Ascending aorta (tissue), 2 donors: Measurements from ENCODE around the gene LCMT1. TPM values are rescaled to one million over a fixed set of nuclear protein-coding genes. Genes with fewer than 3 reads are reported as not detected.

Experiments
- DNase-seq, 2 donors: peaks; one replicate each; pipeline ENCODE4 v3.0.0-alpha.2; 2019; ENCODE audit warnings: low spot score in 2 of 2
- H3K27ac ChIP-seq, 2 donors: fragments of 200-600 bp; sonication (generic); one replicate each; pipeline ENCODE4 v1.5.1; 2016 to 2017; ENCODE audit warnings: mild to moderate bottlenecking in 1 of 2
- H3K27me3 ChIP-seq: fragments of 200-600 bp; sonication (generic); one replicate; pipeline ENCODE4 v1.5.1; 2017
- H3K36me3 ChIP-seq, 2 donors: fragments of 200-600 bp; sonication (generic); one replicate each; pipeline ENCODE4 v1.5.1; 2016
- H3K4me1 ChIP-seq, 2 donors: fragments of 200-600 bp; sonication (generic); one replicate each; pipeline ENCODE4 v1.5.1; 2016 to 2017; ENCODE audit warnings: mild to moderate bottlenecking in 1 of 2
- H3K4me3 ChIP-seq, 2 donors: fragments of 200-600 bp; sonication (generic); one replicate each; pipeline ENCODE4 v1.5.1; 2016 to 2017; ENCODE audit warnings: mild to moderate bottlenecking in 1 of 2
- H3K9me3 ChIP-seq, 2 donors: fragments of 200-600 bp; sonication (generic); one replicate each; pipeline ENCODE4 v1.5.1; 2016
- intact Hi-C: fragments of 100-400 bp; cut with DNase I; formaldehyde crosslinking; loops from one replicate; pipeline ENCODE4 v1.15.1; 2023
- total RNA-seq: library from RNA; depleted of rRNA; stranded (reverse); fragments of >200 nt; gene quantifications from one replicate; pipeline ENCODE4 v1.1.0, GENCODE V29; 2016
- TF ChIP-seq, protein P1 (sequence below), 3 experiments: fragments of 200-600 bp in 2 of 3; fragments of 450-650 bp in 1 of 3; sonication (generic) in 2 of 3; IDR thresholded peaks; one replicate each; pipeline ENCODE4 v1.5.1; 2016 to 2019; ENCODE audit warnings: antibody characterized with exemption in 3 of 3, mild to moderate bottlenecking in 1 of 3, moderate library complexity in 1 of 3

The LCMT1 gene
- total RNA-seq, 1 donor from 2014 or later: 2.6 TPM

DNA sequence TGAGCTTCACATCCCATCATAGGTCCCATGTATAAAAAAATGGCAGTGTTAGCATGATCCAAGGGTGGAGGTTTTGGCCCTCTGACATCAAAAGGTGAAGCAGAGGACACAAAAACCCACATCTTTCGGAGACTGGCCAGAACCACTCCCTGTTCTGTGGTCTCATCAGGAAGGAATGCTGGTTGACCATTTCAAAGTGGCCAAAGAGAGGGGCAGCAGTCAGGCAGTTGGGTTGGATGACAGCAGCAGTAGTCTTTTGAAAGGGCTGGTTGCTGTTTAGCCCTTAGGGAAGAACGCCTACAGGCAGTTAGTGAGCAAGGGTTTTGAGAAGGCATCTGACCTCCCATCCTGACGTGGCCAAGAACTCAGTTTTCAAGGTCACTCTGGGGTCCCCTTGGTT is 40.5 kb downstream of the LCMT1 start:
- no peaks in the 10 kb centered on the region for H3K4me1 ChIP-seq
- DNase-seq: no peak
- intact Hi-C loops: no loop called here
- H3K27ac ChIP-seq: no peak overlapping the region
- no peaks in the 10 kb centered on the region for H3K9me3 ChIP-seq
- TF ChIP-seq, protein P1, sequence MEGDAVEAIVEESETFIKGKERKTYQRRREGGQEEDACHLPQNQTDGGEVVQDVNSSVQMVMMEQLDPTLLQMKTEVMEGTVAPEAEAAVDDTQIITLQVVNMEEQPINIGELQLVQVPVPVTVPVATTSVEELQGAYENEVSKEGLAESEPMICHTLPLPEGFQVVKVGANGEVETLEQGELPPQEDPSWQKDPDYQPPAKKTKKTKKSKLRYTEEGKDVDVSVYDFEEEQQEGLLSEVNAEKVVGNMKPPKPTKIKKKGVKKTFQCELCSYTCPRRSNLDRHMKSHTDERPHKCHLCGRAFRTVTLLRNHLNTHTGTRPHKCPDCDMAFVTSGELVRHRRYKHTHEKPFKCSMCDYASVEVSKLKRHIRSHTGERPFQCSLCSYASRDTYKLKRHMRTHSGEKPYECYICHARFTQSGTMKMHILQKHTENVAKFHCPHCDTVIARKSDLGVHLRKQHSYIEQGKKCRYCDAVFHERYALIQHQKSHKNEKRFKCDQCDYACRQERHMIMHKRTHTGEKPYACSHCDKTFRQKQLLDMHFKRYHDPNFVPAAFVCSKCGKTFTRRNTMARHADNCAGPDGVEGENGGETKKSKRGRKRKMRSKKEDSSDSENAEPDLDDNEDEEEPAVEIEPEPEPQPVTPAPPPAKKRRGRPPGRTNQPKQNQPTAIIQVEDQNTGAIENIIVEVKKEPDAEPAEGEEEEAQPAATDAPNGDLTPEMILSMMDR (IDR thresholded peaks at IDR 0.05): no peak
- no peak overlapping the region for H3K4me3 ChIP-seq
- peaks cover 19 to 61% of the 10 kb centered on the region in 2 donors for H3K36me3 ChIP-seq
- no peaks in the 10 kb centered on the region for H3K27me3 ChIP-seq

DNA sequence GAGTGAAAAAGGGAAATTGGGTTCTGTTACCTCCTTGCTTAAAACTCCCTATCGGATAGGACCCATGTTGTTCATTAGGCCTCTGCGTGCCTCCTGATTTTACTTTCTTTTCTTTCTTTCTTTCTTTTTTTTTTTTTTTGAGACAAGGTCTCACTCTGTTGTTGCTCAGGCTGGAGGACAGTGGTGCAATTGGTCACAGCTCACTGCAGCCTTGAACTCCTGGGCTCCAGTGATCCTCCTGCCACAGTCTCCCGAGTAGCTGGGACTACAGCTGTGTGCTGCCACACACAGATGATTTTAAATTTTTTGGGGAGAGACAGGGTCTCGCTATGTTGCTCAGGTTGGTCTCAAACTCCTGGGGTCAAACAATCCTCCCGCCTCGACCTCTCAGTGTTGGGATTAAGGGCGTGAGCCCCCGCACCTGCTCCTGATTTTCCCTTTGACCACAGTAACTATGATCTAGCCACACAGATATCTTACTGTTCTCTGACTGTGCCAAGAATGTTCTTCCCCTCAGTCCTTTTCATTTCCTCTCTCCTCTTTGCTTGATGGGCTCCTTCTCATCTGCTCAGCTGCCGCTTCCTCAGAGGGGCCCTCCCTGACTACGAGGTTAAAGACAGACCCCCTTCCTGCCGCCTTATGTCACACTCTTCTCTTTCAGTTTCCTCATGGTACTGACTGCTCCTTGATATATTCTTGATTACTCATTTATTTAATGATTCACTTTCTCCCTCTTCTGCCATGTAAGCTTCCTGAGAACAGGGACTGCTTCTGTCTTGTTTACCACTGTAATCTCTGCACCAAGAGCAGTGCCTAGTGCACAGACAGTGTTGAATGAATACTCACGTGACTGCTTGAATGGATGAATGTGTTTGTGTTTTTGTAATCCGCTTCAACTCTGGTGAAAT is 44.3 kb downstream of the LCMT1 start:
- H3K4me3 ChIP-seq: no peak overlapping the region
- H3K4me1 ChIP-seq: no peaks in the 10 kb centered on the region
- intact Hi-C loops: no loop called here
- TF ChIP-seq, protein P1 (IDR thresholded peaks at IDR 0.05): no peak
- peaks cover 23 to 79% of the 10 kb centered on the region in 2 donors for H3K36me3 ChIP-seq
- H3K9me3 ChIP-seq: no peaks in the 10 kb centered on the region
- H3K27ac ChIP-seq: no peak overlapping the region
- no peak for DNase-seq
- H3K27me3 ChIP-seq: no peaks in the 10 kb centered on the region

DNA sequence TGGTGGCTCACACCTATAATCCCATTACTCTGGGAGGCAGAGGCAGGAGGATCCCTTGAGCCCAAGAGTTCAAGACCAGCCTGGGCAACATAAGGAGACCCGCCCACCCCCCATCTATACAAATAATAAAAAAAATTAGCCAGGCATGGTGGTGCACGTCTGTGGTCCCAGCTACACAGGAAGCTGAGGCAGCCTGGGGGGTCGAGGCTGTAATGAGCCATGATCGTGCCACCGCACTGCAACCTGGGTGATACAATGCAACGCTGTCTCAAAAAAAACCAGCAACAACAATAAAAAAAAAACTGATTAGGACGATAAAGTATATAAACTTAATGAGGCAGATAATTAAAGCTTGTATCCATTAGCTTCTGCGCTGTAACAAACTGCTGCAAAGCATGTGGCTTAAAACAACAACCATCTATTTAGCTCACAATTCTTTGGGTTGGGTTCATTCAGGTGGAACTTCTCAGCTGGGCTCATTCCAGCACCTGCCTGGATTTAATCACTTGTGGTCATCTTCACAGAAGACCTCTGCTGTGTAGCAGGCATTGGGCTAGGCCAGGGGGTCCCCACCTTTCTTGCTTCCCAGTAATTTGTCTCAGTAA is 45.8 kb downstream of the LCMT1 start:
- Histone ChIP-seq H3K36me3 (peaks cover 28 to 83% of the 10 kb centered on the region in 2 donors), H3K27ac (no peak overlapping the region), H3K4me3 (no peak overlapping the region), H3K27me3 (no peaks in the 10 kb centered on the region), H3K9me3 (no peaks in the 10 kb centered on the region), H3K4me1 (no peaks in the 10 kb centered on the region)
- intact Hi-C loops: no loop called here
- DNase-seq: no peak
- TF ChIP-seq, protein P1 (IDR thresholded peaks at IDR 0.05): no peak

DNA sequence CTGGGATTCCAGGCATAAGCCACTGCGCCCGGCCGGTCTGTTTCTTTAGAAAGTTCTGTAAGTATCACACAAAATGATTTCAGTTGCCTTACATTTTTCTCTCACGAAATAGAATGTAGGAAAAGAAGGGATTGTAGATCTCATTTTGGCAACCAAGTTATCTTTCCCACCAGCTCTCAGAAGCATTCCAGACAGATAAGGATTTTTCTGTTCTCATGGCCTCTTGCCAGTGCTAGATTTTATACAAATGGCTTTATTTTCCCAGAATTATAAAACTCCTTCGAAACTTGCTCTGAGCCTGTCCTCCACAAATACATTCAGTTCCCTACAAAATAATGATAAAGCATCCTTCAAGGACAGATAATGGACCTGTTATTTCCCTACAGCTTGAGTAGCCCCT is 46.9 kb downstream of the LCMT1 start:
- intact Hi-C loops: no loop called here
- Histone ChIP-seq H3K27me3 (no peaks in the 10 kb centered on the region), H3K27ac (no peak overlapping the region), H3K9me3 (no peaks in the 10 kb centered on the region), H3K36me3 (peaks cover 30 to 83% of the 10 kb centered on the region in 2 donors), H3K4me1 (no peaks in the 10 kb centered on the region), H3K4me3 (no peak overlapping the region)
- TF ChIP-seq, protein P1 (IDR thresholded peaks at IDR 0.05): no peak
- no peak for DNase-seq

DNA sequence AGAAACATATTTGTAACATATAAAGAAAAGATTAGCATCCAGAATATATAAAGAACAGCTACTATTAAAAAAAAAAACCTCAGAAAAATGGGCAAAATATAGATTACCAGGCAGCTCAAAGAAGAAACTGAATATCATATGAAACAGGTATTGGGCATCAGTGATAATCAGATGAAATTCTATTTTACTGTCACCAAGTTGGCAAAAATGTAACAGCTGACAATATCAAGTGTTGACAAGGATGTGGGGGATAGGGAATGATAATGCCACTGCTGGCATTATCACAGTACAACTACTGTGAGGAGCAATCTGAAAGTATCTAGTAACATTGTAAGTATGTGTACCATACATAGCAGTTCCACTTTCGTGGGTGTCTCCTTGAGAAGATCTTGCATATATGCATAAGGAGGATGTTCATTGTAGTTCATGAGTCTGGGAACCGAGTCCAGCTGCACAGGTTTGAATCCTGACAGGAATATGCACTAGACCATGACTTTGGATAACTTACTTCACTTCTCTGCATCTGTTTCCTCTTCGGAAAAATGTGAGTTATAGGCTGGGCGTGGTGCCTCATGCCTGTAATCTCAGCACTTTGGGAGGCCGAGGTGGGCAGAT is 50.3 kb downstream of the LCMT1 start:
- H3K4me1 ChIP-seq: no peaks in the 10 kb centered on the region
- DNase-seq: no peak
- H3K9me3 ChIP-seq: no peaks in the 10 kb centered on the region
- intact Hi-C loops: no loop called here
- TF ChIP-seq, protein P1 (IDR thresholded peaks at IDR 0.05): no peak
- peaks cover 46 to 90% of the 10 kb centered on the region in 2 donors for H3K36me3 ChIP-seq
- no peak overlapping the region for H3K27ac ChIP-seq
- H3K27me3 ChIP-seq: no peaks in the 10 kb centered on the region
- no peak overlapping the region for H3K4me3 ChIP-seq
